Ovary (tissue), 10 donors: Measurements from ENCODE around the gene ERBB2. TPM values are rescaled to one million over a fixed set of nuclear protein-coding genes. Genes with fewer than 3 reads are reported as not detected.

Source experiments
- DNase-seq, 5 donors: peaks; one replicate each; pipeline ENCODE4 v3.0.0-alpha.2; 2019 to 2020
- H3K27ac ChIP-seq, 2 donors: fragments of 200-600 bp; one replicate each; pipeline versions ENCODE4 v1.5.1 to v1.8.0; 2019 to 2022
- H3K27me3 ChIP-seq: fragments of 200-600 bp; one replicate; pipeline ENCODE4 v1.8.0; 2022
- H3K36me3 ChIP-seq: fragments of 200-600 bp; sonication (generic); one replicate; pipeline ENCODE4 v1.5.1; 2019
- H3K4me1 ChIP-seq: one replicate; pipeline ENCODE4 v1.8.1; 2013; ENCODE audit warnings: mild to moderate bottlenecking, moderate library complexity; ENCODE audit not compliant: insufficient read depth
- H3K4me3 ChIP-seq: fragments of 200-600 bp; sonication (generic); one replicate; pipeline ENCODE4 v1.5.1; 2017
- H3K9me3 ChIP-seq, 2 donors: fragments of 200-600 bp in 1 of 2; sonication (generic) in 1 of 2; one replicate each; pipeline versions ENCODE4 v1.5.1 to v1.8.1; 2013 to 2019; ENCODE audit warnings: mild to moderate bottlenecking in 1 of 2, moderate library complexity in 1 of 2
- CTCF ChIP-seq, 3 donors: fragments of 450-650 bp in 2 of 3; fragments of 200-600 bp in 1 of 3; IDR thresholded peaks; one replicate each; pipeline versions ENCODE4 v1.5.1 to v1.8.0; 2016 to 2022; ENCODE audit warnings: antibody characterized with exemption in 3 of 3, mild to moderate bottlenecking in 1 of 3
- EP300 ChIP-seq: sonication (generic); formaldehyde crosslinking; IDR thresholded peaks from one replicate; pipeline ENCODE4 v1.6.1; 2017; ENCODE audit warnings: antibody characterized with exemption
- POLR2A ChIP-seq: fragments of 450-650 bp; IDR thresholded peaks from one replicate; pipeline ENCODE4 v1.6.1; 2017; ENCODE audit warnings: antibody characterized with exemption, mild to moderate bottlenecking, moderate library complexity
- WGBS, 3 donors: extraction: QIAGEN DNeasy Blood & Tissue Kit in 1 of 3; methylation state at CpG; one replicate each; pipeline versions ENCODE4 v1.1.5 to v1.1.7; 2013 to 2017; 5-methylcytosine and 5-hydroxymethylcytosine counted together
- intact Hi-C, 4 donors: fragments of 100-400 bp; cut with DNase I; formaldehyde crosslinking; loops; one replicate each; pipeline versions ENCODE4 v1.11.0 to v1.15.1; 2022 to 2023
- long read RNA-seq, 3 donors: library from polyadenylated mRNA in 2 of 3; unstranded in 2 of 3; transcript quantifications; one replicate each; pipeline ENCODE4 v2.0.0 and lab custom pipeline, GENCODE V29; 2021 to 2026
- polyA plus RNA-seq, 2 donors: library from polyadenylated mRNA; stranded (reverse); fragments of 200-250 nt in 1 of 2; fragments of 350-450 nt in 1 of 2; fragmentation: Illumina TruSeq in 1 of 2; extraction: RNeasy Lipid Tissue Mini Kit (QIAGEN cat#74804) in 1 of 2; gene quantifications; one replicate each; pipeline ENCODE4 v1.2.3, GENCODE V29; 2013 to 2014
- total RNA-seq, 7 donors: library from RNA; depleted of rRNA in 2 of 7; stranded (reverse); fragments of >200 nt in 2 of 7; fragmentation: NEBNext Ultra II Directional in 3 of 7; extraction: Animal tissue kit (Norgen Biotek cat#: 25700) in 3 of 7; gene quantifications; one replicate each; pipeline versions ENCODE4 v1.1.0 to v1.2.4, GENCODE V29; 2016 to 2023
- donor health status: DM: no; HTN: no; CAD: no; lungs with moderate emphysema.
- donor health status: DM: no; HTN: no; CAD: no.
- donor health status: Bipolar disorder and iron deficiency.
- donor health status: DM: yes; HTN: yes; CAD: no.
- donor health status: DM: no; HTN: no; CAD: no.
- donor health status: DM: yes; HTN: yes; CAD: no.

Gene ERBB2
- total RNA-seq (10 to 100 TPM; 26.1 to 66.3 (median 53.5) TPM), polyA plus RNA-seq (10 to 100 TPM; 20.1 to 24.1 TPM)
- long read RNA-seq, donor 1, partial matches to known transcripts: 37 of 39 reads
- long read RNA-seq, donor 1, other reads (novel, unspliced or antisense): 2 of 39 reads
- long read RNA-seq, donor 2, full-length matches to known transcripts: 2 of 97 reads
- long read RNA-seq, donor 2, partial matches to known transcripts: 28 of 97 reads
- long read RNA-seq, donor 2, other reads (novel, unspliced or antisense): 67 of 97 reads
- long read RNA-seq, donor 3, full-length matches to known transcripts: 68 of 130 reads
- long read RNA-seq, donor 3, partial matches to known transcripts: 37 of 130 reads
- long read RNA-seq, donor 3, other reads (novel, unspliced or antisense): 25 of 130 reads

- 0 to 1% (median 0%) methylated on average over 20 of the region's 20 CpGs for WGBS, 3 donors
Measured at GRCh38 chr17:39699818-39700147, at the start of gene ERBB2. Gene ERBB2, plus strand, starts transcription at chr17:39700064. Its CDS starts 175 bp downstream, at chr17:39700239.

GRCh38 chr17:39650121-39650579, 49.7 kb upstream of the ERBB2 start:
- no peak for DNase-seq
- Histone ChIP-seq H3K27ac (no peak overlapping the region), H3K36me3 (no peaks in the 10 kb centered on the region), H3K9me3 (no peaks in the 10 kb centered on the region), H3K4me1 (peaks cover 8% of the 10 kb centered on the region), H3K27me3 (no peaks in the 10 kb centered on the region), H3K4me3 (no peak overlapping the region)
- 86 to 92% (median 87%) methylated on average over 11 of the region's 11 CpGs for WGBS, 3 donors
- intact Hi-C loops: no loop called here
- TF ChIP-seq POLR2A (no peak), CTCF (IDR thresholded peaks at IDR 0.05) (no peak), EP300 (no peak)

More at GRCh38 chr17:39699818-39700147, at the start of gene ERBB2:
- H3K27ac ChIP-seq: peak within 1 kb of the TSS; percentile 45 to 53
- H3K9me3 ChIP-seq: no peaks in the 10 kb centered on the region
- no peaks in the 10 kb centered on the region for H3K36me3 ChIP-seq
- intact Hi-C loops: no loop called here
- DNase-seq: peak; percentile 62 to 75 (median 74)
- no peak for TF ChIP-seq CTCF (IDR thresholded peaks at IDR 0.05)
- no peak for TF ChIP-seq EP300
- peak; percentile 27 for TF ChIP-seq POLR2A
- peaks cover 9% of the 10 kb centered on the region for H3K4me1 ChIP-seq
- no peaks in the 10 kb centered on the region for H3K27me3 ChIP-seq
- H3K4me3 ChIP-seq: peak within 1 kb of the TSS; percentile 70

- 65 to 75% (median 71%) methylated on average over 8 of the region's 8 CpGs for WGBS, 3 donors
- TF ChIP-seq EP300 (no peak), POLR2A (no peak), CTCF (IDR thresholded peaks at IDR 0.05) (no peak)
- no peaks in the 10 kb centered on the region for H3K9me3 ChIP-seq
- H3K27ac ChIP-seq: no peak overlapping the region
- no peaks in the 10 kb centered on the region for H3K36me3 ChIP-seq
- no peak overlapping the region for H3K4me3 ChIP-seq
- peaks cover 8% of the 10 kb centered on the region for H3K4me1 ChIP-seq
- intact Hi-C loops: no loop called here
- H3K27me3 ChIP-seq: no peaks in the 10 kb centered on the region
- no peak for DNase-seq
Measured at GRCh38 chr17:39651923-39652586, 47.8 kb upstream of the ERBB2 start.

GRCh38 chr17:39652587-39653315, 47.1 kb upstream of the ERBB2 start:
- Histone ChIP-seq H3K4me3 (no peak overlapping the region), H3K27ac (no peak overlapping the region), H3K4me1 (peaks cover 8% of the 10 kb centered on the region), H3K9me3 (no peaks in the 10 kb centered on the region), H3K27me3 (no peaks in the 10 kb centered on the region), H3K36me3 (no peaks in the 10 kb centered on the region)
- WGBS, 3 donors: 49 to 58% (median 58%) methylated on average over 7 of the region's 7 CpGs
- DNase-seq: no peak
- intact Hi-C loops: no loop called here
- no peak for TF ChIP-seq EP300
- TF ChIP-seq CTCF (IDR thresholded peaks at IDR 0.05): no peak
- TF ChIP-seq POLR2A: no peak
